Thyroid gland (tissue), 4 donors: Measurements from ENCODE around the gene SH3RF3.

Experiments used
- CTCF ChIP-seq, 6 experiments: fragments of 200-600 bp in 3 of 6; fragments of 450-650 bp in 3 of 6; sonication (generic) in 3 of 6; IDR thresholded peaks; one replicate each; pipeline ENCODE4 v1.5.1; 2016 to 2019; ENCODE audit warnings: antibody characterized with exemption in 6 of 6, mild to moderate bottlenecking in 2 of 6, inconsistent platforms in 1 of 6, moderate library complexity in 1 of 6
- POLR2A ChIP-seq, 2 donors: fragments of 450-650 bp; IDR thresholded peaks; one replicate each; pipeline ENCODE4 v1.6.1; 2017; ENCODE audit warnings: antibody characterized with exemption in 2 of 2, mild to moderate bottlenecking in 2 of 2, moderate library complexity in 1 of 2

DNA sequence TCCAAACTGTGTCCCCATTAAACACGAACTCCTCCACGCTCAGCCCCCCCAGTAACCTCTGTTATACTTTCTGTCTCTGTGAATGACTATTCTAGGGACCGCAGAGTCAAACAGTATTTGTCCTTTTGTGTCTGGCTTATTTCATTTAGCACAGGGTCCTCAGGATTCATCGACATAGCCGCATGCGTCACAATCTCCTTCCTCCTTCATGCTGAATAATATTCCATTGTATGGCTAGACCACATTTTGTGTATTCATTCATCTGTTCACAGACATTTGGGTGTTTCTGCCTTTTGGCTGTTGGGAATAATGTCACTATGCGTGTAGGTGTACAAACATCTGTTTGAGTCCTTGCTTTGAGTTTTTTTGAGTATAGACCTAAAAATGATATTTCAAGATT is 80.9 kb downstream of the SH3RF3 start:
- no peak for TF ChIP-seq CTCF (IDR thresholded peaks at IDR 0.05)
- TF ChIP-seq POLR2A (IDR thresholded peaks at IDR 0.05), result no peak
